GM12878 (cell line): Measurements from ENCODE around the gene CNOT3. TPM values are rescaled to one million over a fixed set of nuclear protein-coding genes. Genes with fewer than 3 reads are reported as not detected.

ENCODE experiments used
- ATAC-seq: fragments of 200-7000 bp; cut with Tn5 transposase; 3 replicates; pipeline ENCODE4 v1.9.1; 2020; ENCODE audit warnings: mild to moderate bottlenecking, moderate library complexity
- BruUV-seq: library from RNA; stranded (reverse); fragments of 400-500 nt; replicated peaks from 2 replicates; lab custom pipeline; 2021; lab: Mats Ljungman, UMichigan
- CTCF ChIA-PET: fragments of 300-600 bp; sonication (Branson Sonifier 250); formaldehyde crosslinking; extraction: SDS; loops from one replicate; lab custom pipeline; 2021; ENCODE audit warnings: inconsistent platforms; lab: Yijun Ruan, JAX
- POLR2A ChIA-PET: fragments of 350-600 bp; formaldehyde crosslinking; extraction: SDS; loops from one replicate; lab custom pipeline; 2021; ENCODE audit warnings: inconsistent platforms; lab: Charles Lee
- RAD21 ChIA-PET: fragments of 300-600 bp; sonication (Branson Sonifier 250); formaldehyde crosslinking; loops from one replicate; lab custom pipeline; 2023; ENCODE audit warnings: antibody characterized with exemption; ENCODE audit not compliant: unreplicated experiment; lab: Charles Lee
- SMC1A ChIA-PET: fragments of 300-600 bp; sonication (Branson Sonifier 250); formaldehyde crosslinking; loops from one replicate; lab custom pipeline; 2023; ENCODE audit not compliant: unreplicated experiment, uncharacterized antibody; lab: Charles Lee
- DNase-seq: peaks from one replicate; pipeline ENCODE4 v3.0.0-alpha.2; 2011; ENCODE audit warnings: low read depth, low spot score
- FAIRE-seq: peaks from 3 replicates; lab custom pipeline; 2011; peaks lifted over from hg19 to GRCh38; lab: Jason Lieb, UNC
- H2AFZ ChIP-seq: 2 replicates; pipeline ENCODE4 v1.6.0; 2011; ENCODE audit warnings: low read depth, low read length, control low read depth; ENCODE audit not compliant: control insufficient read depth
- H3K27ac ChIP-seq: 2 replicates; pipeline ENCODE4 v1.5.1; 2011; ENCODE audit warnings: control low read depth; ENCODE audit not compliant: control insufficient read depth, insufficient read depth
- H3K27me3 ChIP-seq, 2 experiments: replicated peaks in 1 of 2; 2 replicates each; pipeline versions ENCODE4 v1.6.0 to v1.6.1; 2011; ENCODE audit warnings: low read length in 1 of 2; ENCODE audit not compliant: control insufficient read depth in 2 of 2, insufficient read depth in 2 of 2
- H3K36me3 ChIP-seq, 2 experiments: 2 replicates each; pipeline ENCODE4 v1.5.1; 2011; ENCODE audit warnings: low read length in 1 of 2; ENCODE audit not compliant: control insufficient read depth in 2 of 2, insufficient read depth in 2 of 2
- H3K4me1 ChIP-seq: 2 replicates; pipeline ENCODE4 v1.6.1; 2011; ENCODE audit warnings: mild to moderate bottlenecking, low read length, moderate library complexity, mixed read lengths; ENCODE audit not compliant: control insufficient read depth, insufficient read depth
- H3K4me2 ChIP-seq: 2 replicates; pipeline ENCODE4 v1.6.0; 2011; ENCODE audit warnings: control low read depth; ENCODE audit not compliant: control insufficient read depth, insufficient read depth
- H3K4me3 ChIP-seq: fragments of 200-600 bp; sonication (generic); 2 replicates; pipeline ENCODE4 v1.5.1; 2016
- H3K79me2 ChIP-seq: 2 replicates; pipeline ENCODE4 v1.6.0; 2011; ENCODE audit warnings: low read length; ENCODE audit not compliant: control insufficient read depth, insufficient read depth
- H3K9ac ChIP-seq: 2 replicates; pipeline ENCODE4 v1.8.0; 2011; ENCODE audit warnings: low read length, control low read depth, mixed read lengths; ENCODE audit not compliant: control insufficient read depth, insufficient read depth
- H3K9me3 ChIP-seq: replicated peaks from 3 replicates; pipeline ENCODE4 v1.5.1; 2011; ENCODE audit warnings: mild to moderate bottlenecking, low read length; ENCODE audit not compliant: control insufficient read depth, insufficient read depth
- H4K20me1 ChIP-seq: 2 replicates; pipeline ENCODE4 v1.6.0; 2011; ENCODE audit not compliant: control insufficient read depth, insufficient read depth
- BHLHE40 ChIP-seq, 2 experiments: fragments of 450-650 bp in 1 of 2; IDR thresholded peaks; 2 replicates each; pipeline ENCODE4 v1.6.1; 2011 to 2017; ENCODE audit warnings: low read depth in 2 of 2, borderline replicate concordance in 1 of 2, improper control_type of control experiment in 1 of 2, low read length in 1 of 2, mild to moderate bottlenecking in 1 of 2
- CREM ChIP-seq: IDR thresholded peaks from 2 replicates; pipeline ENCODE4 v1.6.1; 2014; ENCODE audit warnings: antibody characterized with exemption, low read depth
- MXI1 ChIP-seq: fragments of 150-350 bp; IDR thresholded peaks from 2 replicates; pipeline ENCODE4 v1.6.1; 2011; ENCODE audit warnings: low read depth, mild to moderate bottlenecking, inconsistent platforms, low read length, improper control_type of control experiment
- NR2C2 ChIP-seq: IDR thresholded peaks from 2 replicates; pipeline ENCODE4 v1.6.1; 2011; ENCODE audit warnings: borderline replicate concordance, low read depth; ENCODE audit not compliant: control insufficient read depth, insufficient read length
- POLR2A ChIP-seq: IDR thresholded peaks from 2 replicates; pipeline ENCODE4 v1.6.1; 2011; ENCODE audit warnings: low read depth, mild to moderate bottlenecking, low read length
- ZNF274 ChIP-seq: IDR thresholded peaks from one replicate; pipeline ENCODE4 v1.8.0; 2011; ENCODE audit not compliant: insufficient read length, insufficient read depth
- WGBS: methylation state at CpG from one replicate; pipeline ENCODE4 v1.1.6; 2016; ENCODE audit warnings: low lambda C conversion rate; ENCODE audit not compliant: insufficient replicate concordance, insufficient coverage; ENCODE audit errors: missing lambda C conversion rate; 5-methylcytosine and 5-hydroxymethylcytosine counted together
- in situ Hi-C: fragments of 300-500 bp; cut with MboI; formaldehyde crosslinking; loops from 9 replicates; pipeline ENCODE4 v1.14.3; 2018; ENCODE audit warnings: mixed read lengths
- intact Hi-C: fragments of 100-400 bp; cut with micrococcal nuclease; formaldehyde crosslinking; loops from one replicate; pipeline ENCODE4 v1.14.2; 2022; ENCODE audit not compliant: unreplicated experiment
- polyA plus RNA-seq, 11 experiments: library from polyadenylated mRNA; depleted of rRNA in 4 of 11; unstranded in 6 of 11; stranded (reverse) in 5 of 11; fragments of >200 nt; fragmentation: Nextera tagmentation in 4 of 11; fragmentation: Illumina TruSeq in 1 of 11; extraction: Ambion mirVana in 4 of 11; extraction: Trizol in 1 of 11; gene quantifications; 1 replicate in 1 of 11; 2 replicates in 10 of 11; pipeline versions ENCODE4 v1.2.1 to v1.2.3, GENCODE V29; 2011 to 2016; ENCODE audit warnings: inconsistent platforms in 2 of 11, missing spikeins in 2 of 11, low read depth in 1 of 11
- total RNA-seq, 4 experiments: library from RNA; depleted of rRNA in 3 of 4; stranded (reverse); fragments of >200 nt in 3 of 4; fragmentation: Illumina TruSeq in 1 of 4; extraction: Trizol in 1 of 4; gene quantifications; 2 replicates each; pipeline versions ENCODE4 v1.2.1 to v1.2.3, GENCODE V29; 2013 to 2021
- TF ChIP-seq, protein P1 (sequence below): fragments of 450-650 bp; formaldehyde crosslinking; IDR thresholded peaks from 2 replicates; pipeline ENCODE4 v1.4.0; 2022; ENCODE audit warnings: mild to moderate bottlenecking, moderate library complexity
- TF ChIP-seq, protein P2 (sequence below): fragments of 450-650 bp; IDR thresholded peaks from 2 replicates; pipeline ENCODE4 v1.6.1; 2016; ENCODE audit warnings: mild to moderate bottlenecking, moderate library complexity, borderline replicate concordance

The CNOT3 gene
- total and polyA plus RNA-seq, 10 of the 15 experiments (the other 5 are each of a cell fraction or from before 2014, with no cell fraction given), result 0.14 to 45.1 (median 14.0) TPM

DNA sequence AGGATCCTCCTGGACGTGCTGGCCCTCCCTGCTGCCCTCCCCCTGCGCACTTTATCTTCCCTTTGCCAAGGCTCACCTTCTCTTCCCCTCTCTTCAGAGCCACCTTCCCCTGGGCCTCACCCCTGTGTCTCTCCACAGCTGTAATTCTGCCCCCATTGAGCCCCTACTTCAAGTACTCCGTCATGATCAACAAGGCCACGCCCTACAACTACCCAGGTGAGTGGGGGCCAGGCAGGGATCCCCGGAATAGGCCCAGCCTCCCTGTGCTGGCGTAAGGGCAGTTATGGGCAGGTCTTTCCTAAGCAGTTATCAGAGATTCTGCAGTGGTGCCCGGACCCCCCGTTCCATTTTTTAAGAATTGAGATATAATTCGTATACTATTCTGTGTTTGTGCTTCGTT is 31.8 kb upstream of the CNOT3 start:
- DNase-seq (no peak), FAIRE-seq (no peak), ATAC-seq (no peak)
- 84% methylated on average over 10 of the region's 10 CpGs for WGBS
- peaks cover 14 to 16% of the 10 kb centered on the region in 2 experiments; a peak in 3 of 4 replicates for H3K36me3 ChIP-seq
- no peak overlapping the region for H3K9ac ChIP-seq
- no peaks in the 10 kb centered on the region for H3K4me1 ChIP-seq
- ChIA-PET CTCF (no interaction called here), RAD21 (no interaction called here), SMC1A (no interaction called here), POLR2A (no interaction called here)
- in situ Hi-C loops (no loop called here), intact Hi-C loops (loop anchor here (10.0 kb wide), 2 partner anchors 581 to 1001 kb away; partner anchors contain the start of gene ZNF160)
- TF ChIP-seq CREM, result no peak
- TF ChIP-seq POLR2A, result 0 out of 2 replicates have a peak, but pooled peaks have one; percentile 20
- TF ChIP-seq NR2C2, result no peak
- no peak for TF ChIP-seq MXI1
- no peak for TF ChIP-seq BHLHE40 (IDR thresholded peaks at IDR 0.05; ENCODE audit: borderline replicate concordance in 1 of 2, low read depth in 2 of 2, low read length in 1 of 2)
- H3K79me2 ChIP-seq, result peaks cover 9% of the 10 kb centered on the region
- no TSS peak for BruUV-seq
- no peaks in the 10 kb centered on the region; the same call in 1 of the 2 replicates for H4K20me1 ChIP-seq
- no peak overlapping the region for H3K4me3 ChIP-seq
- H2AFZ ChIP-seq, result no peak overlapping the region
- no peak overlapping the region for H3K4me2 ChIP-seq
- no peak overlapping the region for H3K27ac ChIP-seq
- no peaks in the 10 kb centered on the region for H3K27me3 ChIP-seq
- no peaks in the 10 kb centered on the region for H3K9me3 ChIP-seq

DNA sequence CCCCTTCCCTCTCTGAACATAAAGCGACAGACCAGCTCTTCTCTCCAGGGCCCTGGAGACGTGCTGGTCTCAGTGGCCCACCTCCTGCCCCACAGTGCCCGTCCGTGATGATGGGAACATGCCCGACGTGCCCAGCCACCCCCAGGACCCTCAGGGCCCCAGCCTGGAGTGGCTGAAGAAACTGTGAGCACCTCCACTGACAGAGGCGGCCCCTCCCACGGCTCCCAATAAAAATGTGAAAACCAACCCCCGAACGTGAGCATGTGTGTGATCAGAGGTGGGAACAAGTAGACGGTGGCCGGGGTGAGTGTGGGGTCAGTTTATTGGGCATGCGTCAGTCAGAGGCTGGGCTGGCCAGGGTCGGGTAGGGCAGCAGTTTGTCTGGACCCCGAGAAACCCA is 30.8 kb upstream of the CNOT3 start:
- Histone ChIP-seq H3K36me3 (peaks cover 16 to 17% of the 10 kb centered on the region in 2 experiments; a peak in 3 of 4 replicates), H2AFZ (no peak overlapping the region)
- TF ChIP-seq, protein P1, sequence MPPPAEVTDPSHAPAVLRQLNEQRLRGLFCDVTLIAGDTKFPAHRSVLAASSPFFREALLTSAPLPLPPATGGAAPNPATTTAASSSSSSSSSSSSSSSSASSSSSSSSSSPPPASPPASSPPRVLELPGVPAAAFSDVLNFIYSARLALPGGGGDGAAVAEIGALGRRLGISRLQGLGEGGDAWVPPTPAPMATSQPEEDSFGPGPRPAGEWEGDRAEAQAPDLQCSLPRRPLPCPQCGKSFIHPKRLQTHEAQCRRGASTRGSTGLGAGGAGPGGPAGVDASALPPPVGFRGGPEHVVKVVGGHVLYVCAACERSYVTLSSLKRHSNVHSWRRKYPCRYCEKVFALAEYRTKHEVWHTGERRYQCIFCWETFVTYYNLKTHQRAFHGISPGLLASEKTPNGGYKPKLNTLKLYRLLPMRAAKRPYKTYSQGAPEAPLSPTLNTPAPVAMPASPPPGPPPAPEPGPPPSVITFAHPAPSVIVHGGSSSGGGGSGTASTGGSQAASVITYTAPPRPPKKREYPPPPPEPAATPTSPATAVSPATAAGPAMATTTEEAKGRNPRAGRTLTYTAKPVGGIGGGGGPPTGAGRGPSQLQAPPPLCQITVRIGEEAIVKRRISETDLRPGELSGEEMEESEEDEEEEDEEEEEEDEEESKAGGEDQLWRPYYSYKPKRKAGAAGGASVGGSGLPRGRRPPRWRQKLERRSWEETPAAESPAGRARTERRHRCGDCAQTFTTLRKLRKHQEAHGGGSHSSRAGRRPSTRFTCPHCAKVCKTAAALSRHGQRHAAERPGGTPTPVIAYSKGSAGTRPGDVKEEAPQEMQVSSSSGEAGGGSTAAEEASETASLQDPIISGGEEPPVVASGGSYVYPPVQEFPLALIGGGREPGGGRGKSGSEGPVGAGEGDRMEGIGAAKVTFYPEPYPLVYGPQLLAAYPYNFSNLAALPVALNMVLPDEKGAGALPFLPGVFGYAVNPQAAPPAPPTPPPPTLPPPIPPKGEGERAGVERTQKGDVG (CRISPR knock-in tag), result no peak
- TF ChIP-seq, protein P2, sequence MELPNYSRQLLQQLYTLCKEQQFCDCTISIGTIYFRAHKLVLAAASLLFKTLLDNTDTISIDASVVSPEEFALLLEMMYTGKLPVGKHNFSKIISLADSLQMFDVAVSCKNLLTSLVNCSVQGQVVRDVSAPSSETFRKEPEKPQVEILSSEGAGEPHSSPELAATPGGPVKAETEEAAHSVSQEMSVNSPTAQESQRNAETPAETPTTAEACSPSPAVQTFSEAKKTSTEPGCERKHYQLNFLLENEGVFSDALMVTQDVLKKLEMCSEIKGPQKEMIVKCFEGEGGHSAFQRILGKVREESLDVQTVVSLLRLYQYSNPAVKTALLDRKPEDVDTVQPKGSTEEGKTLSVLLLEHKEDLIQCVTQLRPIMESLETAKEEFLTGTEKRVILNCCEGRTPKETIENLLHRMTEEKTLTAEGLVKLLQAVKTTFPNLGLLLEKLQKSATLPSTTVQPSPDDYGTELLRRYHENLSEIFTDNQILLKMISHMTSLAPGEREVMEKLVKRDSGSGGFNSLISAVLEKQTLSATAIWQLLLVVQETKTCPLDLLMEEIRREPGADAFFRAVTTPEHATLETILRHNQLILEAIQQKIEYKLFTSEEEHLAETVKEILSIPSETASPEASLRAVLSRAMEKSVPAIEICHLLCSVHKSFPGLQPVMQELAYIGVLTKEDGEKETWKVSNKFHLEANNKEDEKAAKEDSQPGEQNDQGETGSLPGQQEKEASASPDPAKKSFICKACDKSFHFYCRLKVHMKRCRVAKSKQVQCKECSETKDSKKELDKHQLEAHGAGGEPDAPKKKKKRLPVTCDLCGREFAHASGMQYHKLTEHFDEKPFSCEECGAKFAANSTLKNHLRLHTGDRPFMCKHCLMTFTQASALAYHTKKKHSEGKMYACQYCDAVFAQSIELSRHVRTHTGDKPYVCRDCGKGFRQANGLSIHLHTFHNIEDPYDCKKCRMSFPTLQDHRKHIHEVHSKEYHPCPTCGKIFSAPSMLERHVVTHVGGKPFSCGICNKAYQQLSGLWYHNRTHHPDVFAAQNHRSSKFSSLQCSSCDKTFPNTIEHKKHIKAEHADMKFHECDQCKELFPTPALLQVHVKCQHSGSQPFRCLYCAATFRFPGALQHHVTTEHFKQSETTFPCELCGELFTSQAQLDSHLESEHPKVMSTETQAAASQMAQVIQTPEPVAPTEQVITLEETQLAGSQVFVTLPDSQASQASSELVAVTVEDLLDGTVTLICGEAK, result no peak
- TF ChIP-seq ZNF274, result no peak

More for the DNA sequence above, 30.8 kb upstream of the CNOT3 start:
- BruUV-seq, result no TSS peak
- no peak overlapping the region for H3K27ac ChIP-seq
- FAIRE-seq (no peak), DNase-seq (no peak), ATAC-seq (no peak)
- H3K27me3 ChIP-seq, result no peaks in the 10 kb centered on the region
- CTCF ChIA-PET, result interaction anchor here (1.2 kb wide), 1 partner anchor 122 kb away, joined by 3 read pairs; no protein-coding TSS in a partner anchor
- no peak overlapping the region for H3K4me2 ChIP-seq
- H3K4me3 ChIP-seq, result no peak overlapping the region
- H3K9ac ChIP-seq, result no peak overlapping the region
- H3K4me1 ChIP-seq, result no peaks in the 10 kb centered on the region
- no peaks in the 10 kb centered on the region for H3K9me3 ChIP-seq
- 98% methylated on average over 10 of the region's 15 CpGs for WGBS
- H4K20me1 ChIP-seq, result no peaks in the 10 kb centered on the region; the same call in 1 of the 2 replicates
- H3K79me2 ChIP-seq, result peaks cover 9% of the 10 kb centered on the region
- SMC1A ChIA-PET, result no interaction called here
- intact Hi-C loops (loop anchor here (10.0 kb wide), 2 partner anchors 582 to 1002 kb away; partner anchors contain the start of gene ZNF160), in situ Hi-C loops (no loop called here)
- POLR2A ChIA-PET, result no interaction called here
- RAD21 ChIA-PET, result no interaction called here
